HEK293T (cell line): ENCODE measurements around the gene PTGR1.

ENCODE experiments used
- ARNT ChIP-seq: fragments of 450-650 bp; IDR thresholded peaks from 2 replicates; pipeline ENCODE4 v1.6.1; 2017; ENCODE audit warnings: mild to moderate bottlenecking
- BHLHE40 ChIP-seq: fragments of 450-650 bp; IDR thresholded peaks from 2 replicates; pipeline ENCODE4 v1.6.1; 2016; ENCODE audit warnings: mild to moderate bottlenecking, moderate library complexity, borderline replicate concordance
- CTBP1 ChIP-seq: fragments of 450-650 bp; IDR thresholded peaks from 2 replicates; pipeline ENCODE4 v1.6.1; 2016; ENCODE audit warnings: borderline replicate concordance
- ELF4 ChIP-seq: fragments of 450-650 bp; IDR thresholded peaks from 2 replicates; pipeline ENCODE4 v1.6.1; 2017; ENCODE audit warnings: antibody characterized with exemption
- FOXK2 ChIP-seq: fragments of 450-650 bp; IDR thresholded peaks from 2 replicates; pipeline ENCODE4 v1.6.1; 2016; ENCODE audit warnings: mild to moderate bottlenecking
- FOXM1 ChIP-seq: fragments of 450-650 bp; IDR thresholded peaks from 2 replicates; pipeline ENCODE4 v1.6.1; 2017; ENCODE audit warnings: mild to moderate bottlenecking, borderline replicate concordance
- HDGF ChIP-seq: fragments of 450-650 bp; IDR thresholded peaks from 2 replicates; pipeline ENCODE4 v1.6.1; 2017; ENCODE audit warnings: antibody characterized with exemption, borderline replicate concordance
- L3MBTL2 ChIP-seq: fragments of 450-650 bp; conservative IDR thresholded peaks from 2 replicates; pipeline ENCODE4 v1.6.1; 2016; ENCODE audit warnings: mild to moderate bottlenecking
- LEF1 ChIP-seq: fragments of 450-650 bp; IDR thresholded peaks from 2 replicates; pipeline ENCODE4 v1.6.1; 2017; ENCODE audit warnings: mild to moderate bottlenecking, borderline replicate concordance
- SP1 ChIP-seq: fragments of 450-650 bp; IDR thresholded peaks from 2 replicates; pipeline ENCODE4 v1.6.1; 2017
- SUZ12 ChIP-seq: fragments of 450-650 bp; IDR thresholded peaks from 2 replicates; pipeline ENCODE4 v1.6.1; 2016; ENCODE audit warnings: mild to moderate bottlenecking
- TARDBP ChIP-seq: fragments of 450-650 bp; IDR thresholded peaks from 2 replicates; pipeline ENCODE4 v1.6.1; 2016
- ZNF384 ChIP-seq: fragments of 450-650 bp; IDR thresholded peaks from 2 replicates; pipeline ENCODE4 v1.6.1; 2016
- TF ChIP-seq, protein P1 (sequence below): fragments of 450-650 bp; IDR thresholded peaks from 2 replicates; pipeline ENCODE4 v1.6.1; 2016

DNA sequence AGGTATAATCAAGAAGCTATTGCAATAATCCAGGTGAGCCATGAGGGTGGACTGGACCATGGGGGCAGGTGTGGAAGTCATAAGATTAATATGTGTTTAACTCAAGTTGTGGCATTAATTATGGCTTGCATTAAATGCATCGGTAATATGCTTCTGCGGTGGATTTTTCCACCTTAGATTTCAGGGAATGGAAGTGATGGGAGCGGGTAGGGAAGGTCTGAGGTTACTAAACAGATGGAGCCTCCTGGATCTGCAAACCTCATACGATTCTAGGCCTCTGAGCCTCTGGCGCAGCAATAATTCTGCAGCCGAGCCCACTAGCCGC, 74.8 kb downstream of the PTGR1 start:
- TF ChIP-seq ELF4 (no peak), TARDBP (no peak), L3MBTL2 (peak; percentile 54), ZNF384 (no peak), FOXM1 (no peak), LEF1 (no peak), FOXK2 (no peak), HDGF (no peak), CTBP1 (no peak), SUZ12 (no peak), ARNT (no peak), SP1 (no peak), BHLHE40 (no peak)
- TF ChIP-seq, protein P1, sequence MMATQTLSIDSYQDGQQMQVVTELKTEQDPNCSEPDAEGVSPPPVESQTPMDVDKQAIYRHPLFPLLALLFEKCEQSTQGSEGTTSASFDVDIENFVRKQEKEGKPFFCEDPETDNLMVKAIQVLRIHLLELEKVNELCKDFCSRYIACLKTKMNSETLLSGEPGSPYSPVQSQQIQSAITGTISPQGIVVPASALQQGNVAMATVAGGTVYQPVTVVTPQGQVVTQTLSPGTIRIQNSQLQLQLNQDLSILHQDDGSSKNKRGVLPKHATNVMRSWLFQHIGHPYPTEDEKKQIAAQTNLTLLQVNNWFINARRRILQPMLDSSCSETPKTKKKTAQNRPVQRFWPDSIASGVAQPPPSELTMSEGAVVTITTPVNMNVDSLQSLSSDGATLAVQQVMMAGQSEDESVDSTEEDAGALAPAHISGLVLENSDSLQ, result no peak
